Measurements from ENCODE around the gene FGD5. TPM values are rescaled to one million over a fixed set of nuclear protein-coding genes. Genes with fewer than 3 reads are reported as not detected.

Gene FGD5
- total and polyA plus RNA-seq, 12 donors, result 8.9 to 23.4 (median 15.9) TPM

GRCh38 chr3:14935592-14936345 lies 117.0 kb downstream of the FGD5 start:
- no peak for TF ChIP-seq CTCF (IDR thresholded peaks at IDR 0.05)
- ATAC-seq (no peak), DNase-seq (no peak)
- peaks cover 0 to 67% (median 6%) of the 10 kb centered on the region in 9 donors for H3K36me3 ChIP-seq
- intact Hi-C loops (cut with DNase I), result loop anchor here in 1 of 10 donors (10.0 kb wide), 1 partner anchor 109 kb away; no protein-coding TSS in a partner anchor
- H3K4me3 ChIP-seq, result no peak overlapping the region
- no peaks in the 10 kb centered on the region for H3K4me1 ChIP-seq
- H3K27ac ChIP-seq, result no peak overlapping the region
- H3K9me3 ChIP-seq, result no peaks in the 10 kb centered on the region
- 92 to 96% methylated on average over 6 of the region's 6 CpGs for WGBS, 2 donors
- no peaks in the 10 kb centered on the region for H3K27me3 ChIP-seq

GRCh38 chr3:14938954-14939353 lies 120.2 kb downstream of the FGD5 start:
- Histone ChIP-seq H3K36me3 (peaks cover 0 to 53% (median 10%) of the 10 kb centered on the region in 9 donors), H3K4me3 (no peak overlapping the region), H3K4me1 (peaks cover 0 to 6% (median 0%) of the 10 kb centered on the region in 9 donors), H3K27me3 (no peaks in the 10 kb centered on the region), H3K27ac (no peak overlapping the region), H3K9me3 (no peaks in the 10 kb centered on the region)
- TF ChIP-seq CTCF (IDR thresholded peaks at IDR 0.05), result no peak
- 78 to 87% methylated on average over 4 of the region's 4 CpGs for WGBS, 2 donors
- DNase-seq, result no peak
- peak in 1 of 8 donors; percentile 57 for ATAC-seq
- intact Hi-C loops (cut with DNase I), result loop anchor here in 1 of 10 donors (10.0 kb wide), 1 partner anchor 106 kb away; no protein-coding TSS in a partner anchor

GRCh38 chr3:14941871-14942270 lies 123.1 kb downstream of the FGD5 start:
- ATAC-seq, result no peak
- H3K4me1 ChIP-seq, result peaks cover 5 to 24% (median 17%) of the 10 kb centered on the region in 9 donors
- H3K4me3 ChIP-seq, result no peak overlapping the region
- no peak for TF ChIP-seq CTCF (IDR thresholded peaks at IDR 0.05)
- H3K27ac ChIP-seq, result no peak overlapping the region
- H3K36me3 ChIP-seq, result peaks cover 0 to 42% (median 20%) of the 10 kb centered on the region in 9 donors
- no peaks in the 10 kb centered on the region for H3K27me3 ChIP-seq
- intact Hi-C loops (cut with DNase I), result loop anchor here in 7 of 10 donors (10.0 kb wide), 3 partner anchors 73 to 123 kb away; partner anchors contain the start of gene MRPS25 (in 3 of the 7)
- 84 to 90% methylated on average over 1 of the region's 1 CpG for WGBS, 2 donors
- DNase-seq, result no peak
- H3K9me3 ChIP-seq, result no peaks in the 10 kb centered on the region

- no peak for DNase-seq
- Histone ChIP-seq H3K36me3 (peaks cover 0 to 38% (median 20%) of the 10 kb centered on the region in 9 donors), H3K27ac (no peak overlapping the region), H3K4me3 (no peak overlapping the region), H3K9me3 (no peaks in the 10 kb centered on the region), H3K27me3 (no peaks in the 10 kb centered on the region), H3K4me1 (peaks cover 5 to 25% (median 17%) of the 10 kb centered on the region in 9 donors)
- ATAC-seq, result no peak
- intact Hi-C loops (cut with DNase I), result loop anchor here in 7 of 10 donors (10.0 kb wide), 3 partner anchors 72 to 122 kb away; partner anchors contain the start of gene MRPS25 (in 3 of the 7)
- no peak for TF ChIP-seq CTCF (IDR thresholded peaks at IDR 0.05)
Observed at GRCh38 chr3:14943042-14943441, 124.3 kb downstream of the FGD5 start.
